GM10266 (cell line): ENCODE measurements around the gene PLA2G1B.
A peak's percentile ranks its signal among the peaks of the same experiment; 100 is the strongest.

Experiments used
- DNase-seq: peaks from one replicate; pipeline ENCODE4 v3.0.0; 2012; ENCODE audit errors: extremely low spot score
- CTCF ChIP-seq: IDR thresholded peaks from 2 replicates; pipeline ENCODE4 v1.5.1; 2012; ENCODE audit warnings: mild to moderate bottlenecking, low read depth; ENCODE audit not compliant: control insufficient read depth, insufficient read depth; ENCODE audit errors: missing control alignments

The PLA2G1B gene

GRCh38 chr12:120350576-120351350 lies 23.2 kb upstream of the PLA2G1B start:
- TF ChIP-seq CTCF = no peak
- no peak for DNase-seq

GRCh38 chr12:120347766-120348165 lies 20.2 kb upstream of the PLA2G1B start:
- DNase-seq = no peak
- TF ChIP-seq CTCF = no peak

- TF ChIP-seq CTCF = no peak
Observed at GRCh38 chr12:120346681-120347080, 19.1 kb upstream of the PLA2G1B start.

GRCh38 chr12:120346031-120346430 lies 18.5 kb upstream of the PLA2G1B start:
- TF ChIP-seq CTCF = no peak
- no peak for DNase-seq

More at GRCh38 chr12:120346681-120347080, 19.1 kb upstream of the PLA2G1B start:
- no peak for DNase-seq

GRCh38 chr12:120343692-120344091 lies 16.1 kb upstream of the PLA2G1B start:
- TF ChIP-seq CTCF = no peak
- DNase-seq = peak; percentile 14

- no peak for DNase-seq
- no peak for TF ChIP-seq CTCF
Observed at GRCh38 chr12:120343039-120343537, 15.5 kb upstream of the PLA2G1B start.
